ENCODE results near the gene DNAJC6.

GRCh38 chr1:65392497-65392896 lies 83.2 kb downstream of the DNAJC6 start:
- TF ChIP-seq TAF1 (CRISPR knock-in tag; IDR thresholded peaks at IDR 0.05) (no peak), GMEB1 (CRISPR knock-in tag; IDR thresholded peaks at IDR 0.05; ENCODE audit: borderline replicate concordance) (no peak), KLF13 (CRISPR knock-in tag; IDR thresholded peaks at IDR 0.05) (no peak)
